HG03378 (cell line): Measurements from ENCODE around the gene CPA5.

Experiments used
- ATAC-seq: cut with Tn5 transposase; IDR thresholded peaks from one replicate; pipeline ENCODE4 v1.9.1; 2021; ENCODE audit warnings: mild to moderate bottlenecking, moderate library complexity; ENCODE audit not compliant: unreplicated experiment

CPA5 gene

GRCh38 chr7:130329681-130330080, 14.9 kb upstream of the CPA5 start:
- ATAC-seq: no peak

GRCh38 chr7:130332259-130333053, 12.2 kb upstream of the CPA5 start:
- ATAC-seq: no peak

- ATAC-seq: no peak
Observed at GRCh38 chr7:130333832-130334231, 10.8 kb upstream of the CPA5 start.

GRCh38 chr7:130334274-130334673, 10.3 kb upstream of the CPA5 start:
- no peak for ATAC-seq

GRCh38 chr7:130337410-130337971, 7.1 kb upstream of the CPA5 start:
- ATAC-seq: no peak

GRCh38 chr7:130338233-130338632, 6.4 kb upstream of the CPA5 start:
- no peak for ATAC-seq

GRCh38 chr7:130341882-130342281, 2.7 kb upstream of the CPA5 start:
- no peak for ATAC-seq

- no peak for ATAC-seq
Observed at GRCh38 chr7:130342701-130343380, 1.8 kb upstream of the CPA5 start.

GRCh38 chr7:130345136-130345535, 520 bp downstream of the CPA5 start:
- ATAC-seq: no peak

- no peak for ATAC-seq
Observed at GRCh38 chr7:130345725-130346124, 1.1 kb downstream of the CPA5 start.

- ATAC-seq: no peak
Observed at GRCh38 chr7:130346177-130346905, 1.7 kb downstream of the CPA5 start.

GRCh38 chr7:130346941-130347340, 2.3 kb downstream of the CPA5 start:
- no peak for ATAC-seq

GRCh38 chr7:130349911-130350782, 5.5 kb downstream of the CPA5 start:
- ATAC-seq: no peak

- ATAC-seq: no peak
Observed at GRCh38 chr7:130350945-130351790, 6.6 kb downstream of the CPA5 start.

GRCh38 chr7:130351791-130352090, 7.1 kb downstream of the CPA5 start:
- ATAC-seq: no peak

GRCh38 chr7:130352194-130353074, 7.8 kb downstream of the CPA5 start:
- ATAC-seq: no peak

- no peak for ATAC-seq
Observed at GRCh38 chr7:130353196-130353595, 8.6 kb downstream of the CPA5 start.

GRCh38 chr7:130356121-130356875, 11.7 kb downstream of the CPA5 start:
- no peak for ATAC-seq
